WTC11 (cell line): Measurements from ENCODE around the gene CIB2. TPM values are rescaled to one million over a fixed set of nuclear protein-coding genes. Genes with fewer than 3 reads are reported as not detected.

Experiments
- ATAC-seq: fragments of 200-7000 bp; cut with Tn5 transposase; 2 replicates; pipeline ENCODE4 v1.10.0; 2021; ENCODE audit warnings: mild to moderate bottlenecking, moderate library complexity
- CTCF ChIA-PET: fragments of 300-600 bp; sonication (Branson Sonifier 250); formaldehyde crosslinking; loops from one replicate; lab custom pipeline; 2021; ENCODE audit warnings: antibody characterized with exemption; lab: Charles Lee
- POLR2A ChIA-PET: fragments of 350-600 bp; sonication (Branson Sonifier 250); formaldehyde crosslinking; loops from one replicate; lab custom pipeline; 2021; ENCODE audit warnings: antibody characterized with exemption; lab: Charles Lee
- DNase-seq: peaks from one replicate; pipeline ENCODE4 v3.0.0; 2021; ENCODE audit warnings: low spot score
- H3K27ac Mint-ChIP-seq: 2 replicates; pipeline ENCODE4 v1.8.0; 2021; ENCODE audit warnings: mixed read lengths
- H3K27me3 Mint-ChIP-seq: 2 replicates; pipeline ENCODE4 v1.8.0; 2021; ENCODE audit warnings: low read depth, mild to moderate bottlenecking, moderate library complexity, mixed read lengths
- H3K36me3 Mint-ChIP-seq: 2 replicates; pipeline ENCODE4 v1.8.0; 2021; ENCODE audit warnings: mixed read lengths
- H3K4me1 Mint-ChIP-seq: 2 replicates; pipeline ENCODE4 v1.8.0; 2022; ENCODE audit warnings: mixed read lengths
- H3K4me3 Mint-ChIP-seq: 2 replicates; pipeline ENCODE4 v1.8.0; 2021; ENCODE audit warnings: mild to moderate bottlenecking, moderate library complexity, mixed read lengths
- H3K9me3 Mint-ChIP-seq: 2 replicates; pipeline ENCODE4 v1.8.0; 2021; ENCODE audit warnings: mixed read lengths
- CBFB ChIP-seq: sonication (generic); formaldehyde crosslinking; IDR thresholded peaks from 2 replicates; pipeline ENCODE4 v1.8.1; 2022; ENCODE audit warnings: mild to moderate bottlenecking, low read depth, missing genetic modification reagents
- ELF4 ChIP-seq: sonication (generic); formaldehyde crosslinking; IDR thresholded peaks from 2 replicates; pipeline ENCODE4 v1.8.1; 2022; ENCODE audit warnings: low read depth, mild to moderate bottlenecking, moderate library complexity, missing genetic modification reagents
- ETV6 ChIP-seq: sonication (generic); formaldehyde crosslinking; IDR thresholded peaks from 2 replicates; pipeline ENCODE4 v1.8.1; 2022; ENCODE audit warnings: mild to moderate bottlenecking, missing genetic modification reagents
- FOXK1 ChIP-seq: sonication (generic); formaldehyde crosslinking; IDR thresholded peaks from 2 replicates; pipeline ENCODE4 v1.8.0; 2022; ENCODE audit warnings: mild to moderate bottlenecking, moderate library complexity, missing genetic modification reagents
- MXD4 ChIP-seq: fragments of 250-450 bp; sonication (Bioruptor Pico); IDR thresholded peaks from 2 replicates; pipeline ENCODE4 v1.8.0; 2021; ENCODE audit warnings: mild to moderate bottlenecking, moderate library complexity, borderline replicate concordance
- NFE2L1 ChIP-seq: sonication (generic); formaldehyde crosslinking; IDR thresholded peaks from 2 replicates; pipeline ENCODE4 v1.8.1; 2023; ENCODE audit warnings: missing genetic modification reagents
- SP1 ChIP-seq: sonication (generic); formaldehyde crosslinking; conservative IDR thresholded peaks from 2 replicates; pipeline ENCODE4 v1.8.1; 2022; ENCODE audit warnings: missing genetic modification reagents
- TCF7 ChIP-seq: sonication (generic); formaldehyde crosslinking; IDR thresholded peaks from 2 replicates; pipeline ENCODE4 v1.8.0; 2022; ENCODE audit warnings: mild to moderate bottlenecking, low read depth, missing genetic modification reagents, moderate library complexity
- TP53 ChIP-seq: sonication (generic); formaldehyde crosslinking; IDR thresholded peaks from 2 replicates; pipeline ENCODE4 v1.8.1; 2023; ENCODE audit warnings: mild to moderate bottlenecking, missing genetic modification reagents
- ZNF396 ChIP-seq: fragments of 250-450 bp; sonication (Bioruptor Pico); IDR thresholded peaks from 2 replicates; pipeline ENCODE4 v1.8.0; 2021; ENCODE audit warnings: mild to moderate bottlenecking, moderate library complexity, borderline replicate concordance
- total RNA-seq: library from RNA; stranded (reverse); gene quantifications from 3 replicates; pipeline ENCODE4 v1.2.3, GENCODE V29; 2021
- TF ChIP-seq, protein P1 (sequence below): sonication (generic); formaldehyde crosslinking; IDR thresholded peaks from 2 replicates; pipeline ENCODE4 v1.8.1; 2023; ENCODE audit warnings: mild to moderate bottlenecking, missing genetic modification reagents, borderline replicate concordance
- TF ChIP-seq, protein P2 (sequence below): fragments of 250-450 bp; sonication (Bioruptor Pico); conservative IDR thresholded peaks from 2 replicates; pipeline ENCODE4 v1.9.0; 2021; ENCODE audit warnings: mild to moderate bottlenecking
- TF ChIP-seq, protein P3 (sequence below): fragments of 250-450 bp; sonication (Bioruptor Pico); IDR thresholded peaks from 2 replicates; pipeline ENCODE4 v1.8.0; 2021; ENCODE audit warnings: mild to moderate bottlenecking
- TF ChIP-seq, protein P4 (sequence below): sonication (generic); formaldehyde crosslinking; IDR thresholded peaks from 2 replicates; pipeline ENCODE4 v1.8.0; 2023; ENCODE audit warnings: missing genetic modification reagents, mild to moderate bottlenecking, borderline replicate concordance
- TF ChIP-seq, protein P5 (sequence below): sonication (generic); formaldehyde crosslinking; IDR thresholded peaks from 2 replicates; pipeline ENCODE4 v1.8.0; 2023; ENCODE audit warnings: missing genetic modification reagents
- TF ChIP-seq, protein P6 (sequence below): sonication (generic); formaldehyde crosslinking; IDR thresholded peaks from 2 replicates; pipeline ENCODE4 v1.8.1; 2023; ENCODE audit warnings: mild to moderate bottlenecking, missing genetic modification reagents
- TF ChIP-seq, protein P7 (sequence below): sonication (generic); formaldehyde crosslinking; IDR thresholded peaks from 2 replicates; pipeline ENCODE4 v1.8.1; 2022; ENCODE audit warnings: mild to moderate bottlenecking, moderate library complexity, missing genetic modification reagents

The CIB2 gene
- total RNA-seq, 1 experiment from 2014 or later = 45.2 TPM

DNA sequence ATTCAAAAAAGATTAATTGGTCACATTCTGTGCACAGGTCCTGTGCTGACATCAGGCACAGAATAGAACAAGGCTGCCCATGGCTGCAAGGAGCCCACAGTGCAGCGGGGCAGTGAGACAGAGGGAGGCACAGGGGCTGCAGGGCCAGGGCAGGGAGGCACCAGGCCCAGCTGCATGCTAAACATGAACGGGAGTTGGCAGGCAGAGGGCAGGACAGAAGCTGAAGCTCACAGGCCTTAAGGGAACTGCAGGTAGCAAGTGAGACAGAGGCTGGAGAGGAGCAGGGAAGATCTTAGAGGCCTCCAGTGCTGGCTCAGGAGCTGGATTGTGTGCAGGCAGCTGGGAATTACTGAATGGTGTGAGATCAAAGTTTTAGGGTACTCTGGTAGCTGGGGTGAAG lies 44.1 kb upstream of the CIB2 start (continued):
- TF ChIP-seq, protein P1, sequence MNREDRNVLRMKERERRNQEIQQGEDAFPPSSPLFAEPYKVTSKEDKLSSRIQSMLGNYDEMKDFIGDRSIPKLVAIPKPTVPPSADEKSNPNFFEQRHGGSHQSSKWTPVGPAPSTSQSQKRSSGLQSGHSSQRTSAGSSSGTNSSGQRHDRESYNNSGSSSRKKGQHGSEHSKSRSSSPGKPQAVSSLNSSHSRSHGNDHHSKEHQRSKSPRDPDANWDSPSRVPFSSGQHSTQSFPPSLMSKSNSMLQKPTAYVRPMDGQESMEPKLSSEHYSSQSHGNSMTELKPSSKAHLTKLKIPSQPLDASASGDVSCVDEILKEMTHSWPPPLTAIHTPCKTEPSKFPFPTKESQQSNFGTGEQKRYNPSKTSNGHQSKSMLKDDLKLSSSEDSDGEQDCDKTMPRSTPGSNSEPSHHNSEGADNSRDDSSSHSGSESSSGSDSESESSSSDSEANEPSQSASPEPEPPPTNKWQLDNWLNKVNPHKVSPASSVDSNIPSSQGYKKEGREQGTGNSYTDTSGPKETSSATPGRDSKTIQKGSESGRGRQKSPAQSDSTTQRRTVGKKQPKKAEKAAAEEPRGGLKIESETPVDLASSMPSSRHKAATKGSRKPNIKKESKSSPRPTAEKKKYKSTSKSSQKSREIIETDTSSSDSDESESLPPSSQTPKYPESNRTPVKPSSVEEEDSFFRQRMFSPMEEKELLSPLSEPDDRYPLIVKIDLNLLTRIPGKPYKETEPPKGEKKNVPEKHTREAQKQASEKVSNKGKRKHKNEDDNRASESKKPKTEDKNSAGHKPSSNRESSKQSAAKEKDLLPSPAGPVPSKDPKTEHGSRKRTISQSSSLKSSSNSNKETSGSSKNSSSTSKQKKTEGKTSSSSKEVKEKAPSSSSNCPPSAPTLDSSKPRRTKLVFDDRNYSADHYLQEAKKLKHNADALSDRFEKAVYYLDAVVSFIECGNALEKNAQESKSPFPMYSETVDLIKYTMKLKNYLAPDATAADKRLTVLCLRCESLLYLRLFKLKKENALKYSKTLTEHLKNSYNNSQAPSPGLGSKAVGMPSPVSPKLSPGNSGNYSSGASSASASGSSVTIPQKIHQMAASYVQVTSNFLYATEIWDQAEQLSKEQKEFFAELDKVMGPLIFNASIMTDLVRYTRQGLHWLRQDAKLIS (CRISPR knock-in tag) = no peak
- TF ChIP-seq CBFB (CRISPR knock-in tag) (no peak), ZNF396 (no peak), ETV6 (no peak), ELF4 (CRISPR knock-in tag) (no peak)

DNA sequence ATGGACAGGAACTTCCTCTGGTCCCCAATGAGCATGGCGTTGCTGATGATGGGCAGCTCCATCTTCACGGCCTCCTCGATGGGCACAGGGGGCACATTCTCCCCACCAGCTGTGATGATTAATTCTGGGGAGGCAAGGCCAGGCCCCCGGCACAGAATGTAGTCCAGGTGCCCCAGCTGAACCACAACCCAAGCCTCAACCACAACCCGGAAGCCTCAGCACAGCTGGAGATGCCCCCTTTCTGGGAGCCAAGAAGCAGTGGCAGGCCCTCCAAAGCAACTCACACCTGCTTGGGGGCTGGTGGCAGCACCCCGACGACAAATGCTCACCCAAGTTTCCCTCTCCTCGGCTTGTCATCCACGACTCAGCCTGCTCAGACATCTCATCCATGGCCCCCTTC lies 43.2 kb upstream of the CIB2 start:
- Mint-ChIP-seq H3K9me3 (no peaks in the 10 kb centered on the region), H3K36me3 (peaks cover 19% of the 10 kb centered on the region), H3K4me1 (no peaks in the 10 kb centered on the region), H3K27me3 (no peaks in the 10 kb centered on the region), H3K27ac (no peak overlapping the region), H3K4me3 (no peak overlapping the region)
- CTCF ChIA-PET = interaction anchor here (1.2 to 3.0 kb wide), 4 partner anchors 20 to 214 kb away, joined by 3 to 14 read pairs (median 4); no protein-coding TSS in a partner anchor
- POLR2A ChIA-PET = no interaction called here
- DNase-seq (no peak), ATAC-seq (no peak)
- TF ChIP-seq, protein P2, sequence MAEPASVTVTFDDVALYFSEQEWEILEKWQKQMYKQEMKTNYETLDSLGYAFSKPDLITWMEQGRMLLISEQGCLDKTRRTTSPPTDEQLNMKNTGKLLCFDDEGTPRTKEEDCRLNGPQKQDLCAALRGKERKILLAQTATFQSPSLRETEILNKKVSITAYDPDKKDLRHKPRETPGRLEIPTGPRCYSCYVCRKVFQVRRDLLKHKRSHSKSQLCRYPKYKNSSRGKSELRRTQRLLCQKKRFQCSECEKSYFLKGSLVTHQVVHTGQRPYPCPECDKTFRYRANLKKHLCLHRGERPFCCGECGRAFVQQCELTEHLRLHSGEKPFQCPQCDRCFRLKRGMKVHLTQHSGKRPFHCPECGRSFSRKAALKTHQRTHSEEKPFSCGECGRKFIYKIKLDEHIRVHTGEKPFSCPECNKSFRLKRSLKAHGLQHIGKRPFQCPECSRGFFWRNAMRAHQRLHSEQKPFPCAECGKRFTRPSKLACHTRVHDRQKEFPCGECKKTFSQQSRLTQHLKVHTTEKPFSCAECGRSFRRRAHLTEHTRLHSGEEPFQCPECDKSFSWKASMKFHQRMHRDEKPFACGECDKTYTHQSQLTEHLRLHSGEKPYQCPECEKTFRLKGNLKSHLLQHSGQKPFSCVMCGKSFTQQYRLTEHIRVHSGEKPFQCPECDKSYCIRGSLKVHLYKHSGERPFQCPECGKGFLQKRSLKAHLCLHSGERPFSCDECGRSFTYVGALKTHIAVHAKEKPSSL (CRISPR knock-in tag) = no peak
- TF ChIP-seq TP53 (no peak), SP1 (CRISPR knock-in tag) (no peak), NFE2L1 (CRISPR knock-in tag) (no peak), MXD4 (CRISPR knock-in tag) (no peak), TCF7 (no peak), FOXK1 (no peak)
- TF ChIP-seq, protein P3, sequence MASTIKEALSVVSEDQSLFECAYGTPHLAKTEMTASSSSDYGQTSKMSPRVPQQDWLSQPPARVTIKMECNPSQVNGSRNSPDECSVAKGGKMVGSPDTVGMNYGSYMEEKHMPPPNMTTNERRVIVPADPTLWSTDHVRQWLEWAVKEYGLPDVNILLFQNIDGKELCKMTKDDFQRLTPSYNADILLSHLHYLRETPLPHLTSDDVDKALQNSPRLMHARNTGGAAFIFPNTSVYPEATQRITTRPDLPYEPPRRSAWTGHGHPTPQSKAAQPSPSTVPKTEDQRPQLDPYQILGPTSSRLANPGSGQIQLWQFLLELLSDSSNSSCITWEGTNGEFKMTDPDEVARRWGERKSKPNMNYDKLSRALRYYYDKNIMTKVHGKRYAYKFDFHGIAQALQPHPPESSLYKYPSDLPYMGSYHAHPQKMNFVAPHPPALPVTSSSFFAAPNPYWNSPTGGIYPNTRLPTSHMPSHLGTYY (CRISPR knock-in tag) = no peak
- TF ChIP-seq, protein P4, sequence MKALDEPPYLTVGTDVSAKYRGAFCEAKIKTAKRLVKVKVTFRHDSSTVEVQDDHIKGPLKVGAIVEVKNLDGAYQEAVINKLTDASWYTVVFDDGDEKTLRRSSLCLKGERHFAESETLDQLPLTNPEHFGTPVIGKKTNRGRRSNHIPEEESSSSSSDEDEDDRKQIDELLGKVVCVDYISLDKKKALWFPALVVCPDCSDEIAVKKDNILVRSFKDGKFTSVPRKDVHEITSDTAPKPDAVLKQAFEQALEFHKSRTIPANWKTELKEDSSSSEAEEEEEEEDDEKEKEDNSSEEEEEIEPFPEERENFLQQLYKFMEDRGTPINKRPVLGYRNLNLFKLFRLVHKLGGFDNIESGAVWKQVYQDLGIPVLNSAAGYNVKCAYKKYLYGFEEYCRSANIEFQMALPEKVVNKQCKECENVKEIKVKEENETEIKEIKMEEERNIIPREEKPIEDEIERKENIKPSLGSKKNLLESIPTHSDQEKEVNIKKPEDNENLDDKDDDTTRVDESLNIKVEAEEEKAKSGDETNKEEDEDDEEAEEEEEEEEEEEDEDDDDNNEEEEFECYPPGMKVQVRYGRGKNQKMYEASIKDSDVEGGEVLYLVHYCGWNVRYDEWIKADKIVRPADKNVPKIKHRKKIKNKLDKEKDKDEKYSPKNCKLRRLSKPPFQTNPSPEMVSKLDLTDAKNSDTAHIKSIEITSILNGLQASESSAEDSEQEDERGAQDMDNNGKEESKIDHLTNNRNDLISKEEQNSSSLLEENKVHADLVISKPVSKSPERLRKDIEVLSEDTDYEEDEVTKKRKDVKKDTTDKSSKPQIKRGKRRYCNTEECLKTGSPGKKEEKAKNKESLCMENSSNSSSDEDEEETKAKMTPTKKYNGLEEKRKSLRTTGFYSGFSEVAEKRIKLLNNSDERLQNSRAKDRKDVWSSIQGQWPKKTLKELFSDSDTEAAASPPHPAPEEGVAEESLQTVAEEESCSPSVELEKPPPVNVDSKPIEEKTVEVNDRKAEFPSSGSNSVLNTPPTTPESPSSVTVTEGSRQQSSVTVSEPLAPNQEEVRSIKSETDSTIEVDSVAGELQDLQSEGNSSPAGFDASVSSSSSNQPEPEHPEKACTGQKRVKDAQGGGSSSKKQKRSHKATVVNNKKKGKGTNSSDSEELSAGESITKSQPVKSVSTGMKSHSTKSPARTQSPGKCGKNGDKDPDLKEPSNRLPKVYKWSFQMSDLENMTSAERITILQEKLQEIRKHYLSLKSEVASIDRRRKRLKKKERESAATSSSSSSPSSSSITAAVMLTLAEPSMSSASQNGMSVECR (CRISPR knock-in tag) = no peak
- TF ChIP-seq, protein P5, sequence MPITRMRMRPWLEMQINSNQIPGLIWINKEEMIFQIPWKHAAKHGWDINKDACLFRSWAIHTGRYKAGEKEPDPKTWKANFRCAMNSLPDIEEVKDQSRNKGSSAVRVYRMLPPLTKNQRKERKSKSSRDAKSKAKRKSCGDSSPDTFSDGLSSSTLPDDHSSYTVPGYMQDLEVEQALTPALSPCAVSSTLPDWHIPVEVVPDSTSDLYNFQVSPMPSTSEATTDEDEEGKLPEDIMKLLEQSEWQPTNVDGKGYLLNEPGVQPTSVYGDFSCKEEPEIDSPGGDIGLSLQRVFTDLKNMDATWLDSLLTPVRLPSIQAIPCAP = no peak
- TF ChIP-seq, protein P6, sequence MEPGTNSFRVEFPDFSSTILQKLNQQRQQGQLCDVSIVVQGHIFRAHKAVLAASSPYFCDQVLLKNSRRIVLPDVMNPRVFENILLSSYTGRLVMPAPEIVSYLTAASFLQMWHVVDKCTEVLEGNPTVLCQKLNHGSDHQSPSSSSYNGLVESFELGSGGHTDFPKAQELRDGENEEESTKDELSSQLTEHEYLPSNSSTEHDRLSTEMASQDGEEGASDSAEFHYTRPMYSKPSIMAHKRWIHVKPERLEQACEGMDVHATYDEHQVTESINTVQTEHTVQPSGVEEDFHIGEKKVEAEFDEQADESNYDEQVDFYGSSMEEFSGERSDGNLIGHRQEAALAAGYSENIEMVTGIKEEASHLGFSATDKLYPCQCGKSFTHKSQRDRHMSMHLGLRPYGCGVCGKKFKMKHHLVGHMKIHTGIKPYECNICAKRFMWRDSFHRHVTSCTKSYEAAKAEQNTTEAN (CRISPR knock-in tag) = no peak
- TF ChIP-seq, protein P7, sequence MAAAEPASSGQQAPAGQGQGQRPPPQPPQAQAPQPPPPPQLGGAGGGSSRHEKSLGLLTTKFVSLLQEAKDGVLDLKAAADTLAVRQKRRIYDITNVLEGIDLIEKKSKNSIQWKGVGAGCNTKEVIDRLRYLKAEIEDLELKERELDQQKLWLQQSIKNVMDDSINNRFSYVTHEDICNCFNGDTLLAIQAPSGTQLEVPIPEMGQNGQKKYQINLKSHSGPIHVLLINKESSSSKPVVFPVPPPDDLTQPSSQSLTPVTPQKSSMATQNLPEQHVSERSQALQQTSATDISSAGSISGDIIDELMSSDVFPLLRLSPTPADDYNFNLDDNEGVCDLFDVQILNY = no peak
- TF ChIP-seq, protein P1 (CRISPR knock-in tag) = no peak
